Activated naive CD4-positive, alpha-beta T cell treated with anti-CD3 and anti-CD28 coated beads, Interleukin-2, amount 50 U/mL, for 24 hours (primary cell): ENCODE measurements around the gene SLC44A4.
"Not testable (repeated sequence)": the region's sequence is repeated elsewhere in the genome, so short reads cannot be mapped to it uniquely, and the experiment has no call there.

Experiments used
- H3K27ac Mint-ChIP-seq: one replicate; pipeline ENCODE4 v1.8.0; 2021; ENCODE audit warnings: mild to moderate bottlenecking, mixed read lengths
- H3K27me3 Mint-ChIP-seq: one replicate; pipeline ENCODE4 v1.8.0; 2021; ENCODE audit warnings: mixed read lengths
- H3K36me3 Mint-ChIP-seq: one replicate; pipeline ENCODE4 v1.8.0; 2021; ENCODE audit warnings: mixed read lengths
- H3K4me1 Mint-ChIP-seq: one replicate; pipeline ENCODE4 v1.8.0; 2021; ENCODE audit warnings: mixed read lengths
- H3K4me3 Mint-ChIP-seq: one replicate; pipeline ENCODE4 v1.8.0; 2021; ENCODE audit warnings: mild to moderate bottlenecking, mixed read lengths
- H3K9me3 Mint-ChIP-seq: one replicate; pipeline ENCODE4 v1.8.0; 2021; ENCODE audit warnings: mixed read lengths

Gene SLC44A4

GRCh38 chr6:31817929-31818511 is 60.8 kb downstream of the SLC44A4 start:
- H3K36me3 Mint-ChIP-seq, H3K9me3 Mint-ChIP-seq, H3K27me3 Mint-ChIP-seq: not testable (repeated sequence)
- Mint-ChIP-seq H3K27ac (peak overlapping the region; percentile 93), H3K4me3 (peak overlapping the region; percentile 91), H3K4me1 (peaks cover 53% of the 10 kb centered on the region)

- Mint-ChIP-seq H3K4me1 (peaks cover 53% of the 10 kb centered on the region), H3K4me3 (peak overlapping the region; percentile 91)
These were observed 61.5 kb downstream of the SLC44A4 start for GRCh38 chr6:31817133-31817928.

GRCh38 chr6:31815025-31815838 is 63.6 kb downstream of the SLC44A4 start, which contains the start of the genes HSPA1A and HSPA1L:
HSPA1A (plus strand) TSS chr6:31815543; CDS start chr6:31815757, 214 bp downstream.
HSPA1L (minus strand) TSS chr6:31815283; CDS start chr6:31811972, 3,311 bp downstream.
- H3K36me3 Mint-ChIP-seq: no peaks in the 10 kb centered on the region
- H3K27ac Mint-ChIP-seq: peak within 1 kb of the TSS; percentile 73
- no peaks in the 10 kb centered on the region for H3K27me3 Mint-ChIP-seq
- peaks cover 40% of the 10 kb centered on the region for H3K4me1 Mint-ChIP-seq
- no peaks in the 10 kb centered on the region for H3K9me3 Mint-ChIP-seq
- peak within 1 kb of the TSS; percentile 87 for H3K4me3 Mint-ChIP-seq

More at GRCh38 chr6:31817133-31817928, 61.5 kb downstream of the SLC44A4 start:
- H3K9me3 Mint-ChIP-seq, H3K27me3 Mint-ChIP-seq, H3K36me3 Mint-ChIP-seq: not testable (repeated sequence)
- peak overlapping the region; percentile 93 for H3K27ac Mint-ChIP-seq

- Mint-ChIP-seq H3K4me1 (peaks cover 36% of the 10 kb centered on the region), H3K27ac (peak overlapping the region; percentile 73), H3K36me3 (peaks cover 3% of the 10 kb centered on the region), H3K4me3 (peak overlapping the region; percentile 87), H3K27me3 (no peaks in the 10 kb centered on the region), H3K9me3 (no peaks in the 10 kb centered on the region)
These were observed 64.1 kb downstream of the SLC44A4 start for GRCh38 chr6:31814677-31815024.

- peak overlapping the region; percentile 92 for H3K27ac Mint-ChIP-seq
These were observed 65.3 kb downstream of the SLC44A4 start for GRCh38 chr6:31813465-31813849.

More at GRCh38 chr6:31813465-31813849, 65.3 kb downstream of the SLC44A4 start:
- Mint-ChIP-seq H3K4me1 (peaks cover 32% of the 10 kb centered on the region), H3K9me3 (no peaks in the 10 kb centered on the region), H3K4me3 (peak overlapping the region; percentile 77), H3K27me3 (no peaks in the 10 kb centered on the region), H3K36me3 (peaks cover 5% of the 10 kb centered on the region)
